Measurements from ENCODE around the gene GPR21.

The GPR21 gene, protein sequence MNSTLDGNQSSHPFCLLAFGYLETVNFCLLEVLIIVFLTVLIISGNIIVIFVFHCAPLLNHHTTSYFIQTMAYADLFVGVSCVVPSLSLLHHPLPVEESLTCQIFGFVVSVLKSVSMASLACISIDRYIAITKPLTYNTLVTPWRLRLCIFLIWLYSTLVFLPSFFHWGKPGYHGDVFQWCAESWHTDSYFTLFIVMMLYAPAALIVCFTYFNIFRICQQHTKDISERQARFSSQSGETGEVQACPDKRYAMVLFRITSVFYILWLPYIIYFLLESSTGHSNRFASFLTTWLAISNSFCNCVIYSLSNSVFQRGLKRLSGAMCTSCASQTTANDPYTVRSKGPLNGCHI

DNA sequence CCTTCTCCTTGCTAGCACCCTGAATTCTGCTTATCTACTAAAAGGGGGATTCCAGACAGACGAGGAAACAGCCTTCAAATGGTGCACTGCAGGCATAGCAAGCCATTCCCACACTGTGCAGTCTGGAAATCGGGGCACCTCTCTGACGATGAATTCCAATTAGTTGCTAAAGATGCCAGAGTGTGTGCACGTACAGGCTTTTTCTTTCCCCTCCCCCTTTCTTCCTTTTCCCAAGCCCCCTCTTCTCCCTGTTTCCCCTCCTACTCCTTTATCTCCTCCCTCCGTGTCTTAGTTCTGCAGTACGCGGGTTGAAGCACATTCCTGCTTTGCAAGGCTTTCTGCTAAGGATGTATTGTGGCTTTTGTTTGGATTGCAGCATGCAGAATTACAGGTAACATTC, at the start of gene GPR21:
GPR21 (plus strand) TSS at position 316 of the 400 bp plus-strand sequence. CDS start 900 bp downstream, outside the sequence.
- DNase-seq, result no peak

- no peak for DNase-seq
These were observed 47.5 kb upstream of the GPR21 start for GRCh38 chr9:122986010-122986409.

DNA sequence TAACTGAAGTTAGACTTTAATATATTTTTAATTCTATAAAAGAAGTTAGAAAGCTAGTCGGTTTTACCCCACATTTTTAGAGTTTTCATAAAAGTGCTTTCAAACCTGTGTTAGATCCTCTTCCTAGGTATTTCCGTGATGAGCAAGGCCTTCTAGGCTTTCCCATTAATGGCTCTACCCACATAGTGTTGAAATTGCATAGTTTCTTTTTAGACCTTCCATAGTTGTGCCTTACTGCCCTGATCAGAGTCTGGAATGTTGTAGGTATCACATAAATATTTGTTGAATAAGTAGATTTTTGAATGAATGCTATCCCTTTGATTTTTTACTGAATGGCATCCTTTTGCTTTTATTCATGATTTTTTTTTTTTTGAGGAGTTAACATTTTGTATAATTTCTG, 45.3 kb upstream of the GPR21 start:
- no peak for DNase-seq

DNA sequence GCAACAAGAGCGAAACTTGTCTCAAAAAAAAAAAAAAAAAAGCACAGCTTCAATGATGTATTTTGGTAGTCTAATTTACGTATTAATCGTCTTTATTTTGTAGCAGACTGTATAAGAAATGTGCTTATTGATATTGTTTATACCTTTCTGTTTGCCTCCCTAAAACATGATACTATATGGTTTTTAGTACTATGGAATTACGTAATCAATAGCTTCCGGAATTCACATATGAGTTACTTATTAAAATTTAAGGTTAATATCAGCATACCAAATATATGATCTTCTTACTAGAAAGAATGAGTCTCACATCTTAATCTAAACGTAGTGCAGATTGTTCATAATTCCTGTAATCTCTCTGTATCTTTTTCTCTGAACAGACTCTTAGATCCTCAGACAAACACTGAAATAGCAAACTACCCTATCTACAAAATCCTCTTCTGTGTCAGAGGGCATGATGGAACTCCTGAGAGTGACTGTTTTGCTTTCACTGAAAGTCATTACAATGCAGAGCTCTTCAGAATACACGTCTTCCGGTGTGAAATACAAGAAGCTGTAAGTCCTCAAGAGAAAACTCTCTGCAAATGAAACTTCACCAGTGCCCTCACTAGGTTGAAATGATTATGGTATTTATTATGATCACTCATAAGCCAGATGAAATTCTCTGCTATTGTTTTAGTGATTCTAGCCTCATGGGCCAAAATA, 44.4 kb upstream of the GPR21 start:
- DNase-seq, result peak; percentile 13

- DNase-seq, result peak; percentile 59
These were observed 42.1 kb upstream of the GPR21 start for GRCh38 chr9:122991370-122991830.

DNA sequence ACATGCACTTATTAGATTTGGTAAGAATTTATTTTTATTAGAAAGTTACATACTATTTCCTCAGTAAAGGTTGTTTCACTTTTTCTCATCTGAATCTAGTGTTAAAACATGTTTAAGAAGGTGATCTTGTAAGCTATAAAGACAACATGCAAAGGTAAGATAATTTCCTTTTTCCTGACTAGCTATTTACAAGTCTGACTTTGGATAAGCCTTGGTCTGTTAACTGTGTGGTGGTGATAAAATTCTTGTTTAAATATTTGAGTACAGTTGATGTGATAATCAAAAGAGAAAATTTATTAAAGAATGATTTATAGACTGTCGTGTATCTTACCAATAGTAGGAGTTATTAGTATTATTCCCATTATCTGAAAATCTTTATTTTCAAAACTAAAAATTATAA, 36.9 kb upstream of the GPR21 start:
- no peak for DNase-seq

DNA sequence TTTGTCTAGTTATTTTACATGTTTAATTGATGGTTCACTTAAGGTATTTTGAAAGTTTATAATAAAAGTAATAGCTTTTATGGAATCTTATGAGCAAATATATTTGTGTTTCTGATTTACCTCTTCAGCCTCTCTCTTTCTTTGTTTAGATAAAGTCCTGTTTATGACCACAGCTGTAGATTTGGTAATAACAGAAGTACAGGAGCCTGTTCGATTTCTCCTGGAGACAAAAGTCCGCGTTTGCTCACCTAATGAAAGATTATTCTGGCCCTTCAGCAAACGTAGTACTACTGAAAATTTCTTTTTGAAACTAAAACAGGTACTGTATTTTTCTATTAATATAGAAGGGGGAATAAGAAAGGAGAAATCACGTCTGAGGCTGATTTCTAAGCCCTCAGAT, 35.0 kb upstream of the GPR21 start:
- no peak for DNase-seq

DNA sequence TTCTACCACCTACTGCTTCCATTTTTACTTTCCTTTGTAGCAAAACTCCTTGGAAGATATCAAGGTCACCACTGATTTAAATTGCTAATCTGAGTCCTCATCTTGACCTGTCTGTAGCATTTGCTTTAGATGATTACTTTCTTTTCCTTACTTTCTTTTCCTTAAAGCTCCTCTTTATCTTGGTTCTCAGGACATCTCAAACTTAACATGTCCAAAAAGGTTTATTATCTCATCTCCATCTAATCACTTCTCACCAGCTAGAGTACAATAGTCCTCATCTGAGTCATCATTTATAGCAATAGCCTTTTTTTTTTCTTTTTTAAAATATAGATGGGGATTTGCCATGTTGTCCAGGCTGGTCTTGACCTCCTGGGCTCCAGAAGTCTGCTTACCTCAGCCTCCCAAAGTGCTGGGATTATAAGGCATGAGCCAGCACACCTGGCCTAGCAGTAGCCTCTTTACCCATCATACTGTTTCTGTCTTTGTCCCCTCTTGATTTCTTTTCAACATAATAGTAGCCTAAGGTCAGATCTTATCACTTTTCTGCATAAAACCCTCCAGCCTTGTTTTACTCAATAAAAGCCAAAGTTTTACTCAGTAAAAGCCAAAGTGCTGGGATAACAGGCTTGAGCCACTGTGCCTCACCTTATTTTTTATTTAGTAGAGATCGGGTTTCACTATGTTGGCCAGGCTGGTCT, 32.9 kb upstream of the GPR21 start:
- DNase-seq, result no peak

- DNase-seq, result no peak
These were observed 30.7 kb upstream of the GPR21 start for GRCh38 chr9:123002754-123003153.

DNA sequence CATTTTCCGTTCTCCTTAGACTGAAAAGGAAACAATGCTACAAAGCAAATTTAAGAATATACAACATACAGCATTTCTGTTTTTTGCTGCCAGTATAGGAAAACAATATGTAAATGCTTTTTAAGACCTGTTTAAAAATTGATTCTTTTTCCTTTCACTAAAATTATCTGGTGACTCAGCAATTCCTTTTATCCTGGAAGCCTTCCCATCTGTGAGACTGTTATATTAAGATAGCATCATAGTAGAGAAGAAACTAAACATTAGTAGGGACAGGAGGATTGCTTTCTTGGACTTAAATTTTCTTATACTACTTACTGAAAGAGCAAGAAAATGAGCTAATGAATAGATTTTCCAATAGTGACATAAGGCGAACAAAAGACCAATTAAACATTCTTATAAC, 30.0 kb upstream of the GPR21 start:
- DNase-seq, result no peak

- DNase-seq, result no peak
These were observed 27.5 kb upstream of the GPR21 start for GRCh38 chr9:123005964-123006363.

DNA sequence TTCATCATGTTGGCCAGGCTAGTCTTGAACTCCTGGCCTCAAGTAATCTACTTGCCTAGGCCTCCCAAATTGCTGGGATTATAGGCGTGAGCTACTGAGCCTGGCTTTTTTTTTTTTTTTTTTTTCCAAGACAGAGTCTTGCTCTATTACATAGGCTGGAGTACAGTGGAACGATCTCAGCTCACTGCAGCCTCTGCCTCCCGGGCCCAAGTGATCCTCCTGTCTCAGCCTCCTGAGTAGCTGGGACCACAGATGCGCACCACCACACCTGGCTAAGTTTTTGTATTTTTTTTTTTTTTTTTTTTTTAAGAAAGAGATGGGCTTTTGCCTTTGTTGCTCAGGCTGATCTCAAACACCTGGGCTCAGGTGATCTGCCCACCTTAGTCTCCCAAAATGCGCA, 26.2 kb upstream of the GPR21 start:
- DNase-seq, result no peak

- DNase-seq, result no peak
These were observed 24.6 kb upstream of the GPR21 start for GRCh38 chr9:123008909-123009308.

DNA sequence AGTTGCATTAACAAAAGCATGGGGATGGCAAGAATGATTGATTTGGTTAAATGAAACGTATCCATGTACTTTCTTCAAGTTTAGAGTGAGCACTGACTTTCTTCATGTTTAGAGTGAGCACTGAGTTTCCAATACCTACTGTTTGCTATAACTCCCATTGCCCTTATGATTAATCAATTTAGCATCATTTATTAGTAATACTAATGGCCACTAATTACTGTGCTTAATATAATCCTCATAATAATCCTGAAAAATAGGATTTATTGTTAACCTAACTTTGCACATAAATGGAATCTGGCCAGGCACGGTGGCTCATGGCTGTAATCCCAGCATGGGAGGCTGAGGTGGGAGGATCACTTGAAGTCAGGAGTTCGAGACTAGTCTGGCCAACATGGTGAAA, 22.1 kb upstream of the GPR21 start:
- no peak for DNase-seq

GRCh38 chr9:123011878-123012528, 21.5 kb upstream of the GPR21 start:
- no peak for DNase-seq

DNA sequence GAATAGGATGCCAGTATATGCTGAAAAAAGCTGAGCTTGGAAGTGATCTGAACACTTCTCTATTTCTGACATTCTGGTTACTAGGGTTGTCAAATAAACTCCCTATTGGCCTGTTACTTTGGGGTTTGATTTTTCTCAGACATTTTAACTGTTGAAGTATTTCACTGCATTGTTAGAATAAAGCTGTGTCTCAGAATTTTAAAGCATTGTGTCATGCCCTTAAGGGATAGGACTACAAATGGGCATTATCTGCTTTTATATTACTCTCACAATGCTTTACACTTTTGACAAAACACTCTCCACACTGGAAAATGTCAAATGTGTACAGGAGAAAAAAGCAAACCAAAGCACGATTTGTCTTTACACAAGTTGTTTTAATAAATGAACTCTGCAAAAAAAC, 16.8 kb upstream of the GPR21 start:
- no peak for DNase-seq

GRCh38 chr9:123020796-123021195, 12.7 kb upstream of the GPR21 start:
- DNase-seq, result no peak

DNA sequence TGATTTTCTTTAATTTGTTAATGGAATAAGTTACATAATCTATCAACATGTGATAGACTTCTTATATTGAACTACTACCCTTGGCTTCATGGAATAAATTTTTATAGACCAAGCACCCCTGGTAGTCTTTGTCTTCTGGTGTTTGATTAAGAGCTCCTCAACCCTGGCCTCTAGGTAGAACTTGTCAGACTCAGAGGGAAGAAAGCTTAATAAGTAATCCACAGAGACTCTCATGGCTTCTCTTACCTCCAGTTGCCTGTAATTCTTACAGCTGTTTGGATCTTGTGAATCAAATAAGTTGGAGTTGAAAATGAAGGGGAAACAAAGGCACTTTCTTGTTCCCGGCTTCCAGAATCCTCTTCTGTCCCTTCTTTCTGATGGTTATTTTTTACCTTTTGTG, 7.0 kb upstream of the GPR21 start:
- no peak for DNase-seq

DNA sequence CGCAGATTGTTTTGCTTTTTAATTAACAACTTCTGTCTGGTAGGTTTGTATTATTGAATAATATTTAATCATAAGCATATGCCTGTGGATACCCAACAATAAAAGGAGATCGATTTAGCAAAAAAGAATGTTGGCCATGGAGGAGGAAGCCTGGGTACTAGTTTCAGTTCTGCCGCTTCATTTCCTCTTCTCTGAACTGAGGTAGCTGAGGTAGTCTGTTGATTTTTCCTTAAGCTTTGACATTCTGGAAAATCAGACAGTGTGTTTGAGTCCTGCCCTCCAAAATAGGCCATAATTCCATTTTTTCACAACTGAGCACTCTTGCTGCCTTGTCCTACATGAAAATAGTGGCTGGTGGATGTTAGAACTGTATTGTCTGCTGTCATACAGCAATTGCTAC, 6.0 kb upstream of the GPR21 start:
- DNase-seq, result no peak

DNA sequence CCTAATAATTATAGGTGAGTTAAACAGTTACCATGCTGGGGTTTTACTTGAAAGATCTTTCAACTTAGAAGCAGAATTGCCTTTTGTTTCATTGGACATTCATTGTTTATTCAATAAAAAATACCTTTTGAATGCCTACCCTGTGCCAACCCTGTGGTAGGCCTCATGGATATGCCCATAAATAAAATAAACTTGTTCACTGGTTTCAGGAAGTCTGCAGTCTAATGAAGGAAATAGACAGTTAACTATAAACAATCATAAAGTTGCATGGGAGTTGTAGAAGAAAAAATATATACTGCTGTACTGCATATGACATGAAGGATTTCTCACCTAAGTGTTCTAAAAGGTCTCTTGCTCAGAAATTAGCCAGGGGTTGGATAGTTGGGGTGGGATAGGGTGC, 5.3 kb upstream of the GPR21 start:
- DNase-seq, result no peak

DNA sequence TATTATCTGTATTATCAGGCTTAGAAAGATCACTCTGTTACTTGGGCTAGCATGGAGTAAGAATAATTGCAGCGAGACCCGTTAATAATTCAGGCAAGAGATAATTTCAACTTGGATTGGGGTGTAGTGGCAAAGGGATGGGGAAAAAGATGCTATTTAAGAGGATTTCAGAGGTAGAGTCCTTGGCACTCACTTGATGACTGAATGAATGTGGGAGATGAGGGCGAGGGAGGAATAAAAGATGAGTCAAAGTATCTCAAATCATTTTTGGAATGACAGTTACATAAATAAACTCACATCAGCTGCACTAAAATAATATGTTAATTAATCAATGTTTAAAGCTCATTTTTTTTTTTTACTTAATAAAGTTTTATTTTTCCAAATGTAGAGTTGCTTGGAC, 4.5 kb upstream of the GPR21 start:
- DNase-seq, result no peak

- no peak for DNase-seq
These were observed 1.5 kb upstream of the GPR21 start for GRCh38 chr9:123031963-123032362.

- no peak for DNase-seq
These were observed 566 bp downstream of the GPR21 start for GRCh38 chr9:123033864-123034601.

Measured in CD4-positive, alpha-beta T cell treated with Interleukin-4 for 4 hours (primary cell).